ENCODE data around the gene HDHD3.

Gene HDHD3

DNA sequence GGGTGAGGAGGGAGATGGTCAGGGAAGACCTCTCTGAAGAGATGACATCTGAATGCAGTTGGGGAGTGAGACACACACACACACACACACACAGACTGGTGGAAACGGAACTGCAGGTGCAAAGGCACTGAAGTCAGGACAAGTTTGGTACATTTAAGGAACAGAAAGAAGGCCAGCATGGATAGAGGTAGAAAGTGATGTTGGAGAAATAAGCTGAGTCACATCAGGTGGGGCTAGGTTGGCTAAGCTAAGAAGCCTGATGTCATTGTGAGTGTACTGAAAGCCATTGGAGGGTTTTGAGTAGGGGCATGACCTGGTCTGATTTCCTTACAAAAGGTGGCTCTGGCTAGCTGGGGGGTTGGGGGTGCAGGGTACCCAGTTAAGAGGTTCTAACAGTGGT lies 24.4 kb downstream of the HDHD3 start:
- H3K27ac ChIP-seq, result no peak overlapping the region
- no peak for TF ChIP-seq CTCF (conservative IDR thresholded peaks at IDR 0.05)

DNA sequence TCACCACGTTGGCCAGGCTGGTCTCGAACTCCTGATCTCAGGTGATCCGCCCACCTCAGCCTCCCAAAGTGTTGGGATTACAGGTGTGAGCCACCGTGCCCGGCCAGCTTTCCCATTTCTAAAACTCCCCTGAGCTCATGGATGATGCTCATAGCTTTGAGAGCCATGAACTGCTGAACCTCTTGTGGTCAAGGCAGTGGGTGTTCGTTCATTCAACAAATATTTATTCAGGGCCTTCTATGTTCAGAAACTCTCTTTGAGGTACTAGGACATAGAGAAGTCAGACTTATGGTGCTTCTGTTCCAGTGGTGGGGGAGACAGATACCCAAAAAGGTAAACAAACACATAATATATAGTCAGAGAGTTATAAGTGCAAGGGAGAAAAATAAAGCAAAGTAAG lies 24.8 kb downstream of the HDHD3 start:
- no peak overlapping the region for H3K27ac ChIP-seq
- no peak for TF ChIP-seq CTCF (conservative IDR thresholded peaks at IDR 0.05)

DNA sequence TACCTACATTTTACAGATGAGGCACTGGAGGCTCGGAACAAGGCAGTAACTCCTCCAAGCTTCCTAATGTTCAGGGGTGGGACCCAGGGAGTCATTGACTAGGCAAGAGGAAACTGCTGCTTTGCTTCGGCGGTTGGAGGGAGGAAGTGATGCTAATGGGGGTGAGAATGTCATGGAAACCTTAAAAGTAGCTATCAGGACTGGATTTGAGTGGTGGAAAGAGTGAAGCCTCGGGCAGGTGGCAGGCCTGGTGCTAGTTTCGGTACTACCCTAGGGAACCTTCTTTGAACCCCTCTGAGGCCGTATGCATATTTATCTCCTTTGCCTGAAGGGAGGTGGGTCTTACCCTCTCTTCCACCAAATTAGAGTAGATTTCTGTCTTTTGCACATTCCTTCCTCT lies 25.8 kb downstream of the HDHD3 start:
- no peak for TF ChIP-seq CTCF (conservative IDR thresholded peaks at IDR 0.05)
- no peak overlapping the region for H3K27ac ChIP-seq

GRCh38 chr9:113350107-113350661 lies 26.6 kb downstream of the HDHD3 start:
- peak overlapping the region; percentile 68; the same call in 1 of the 2 replicates for H3K27ac ChIP-seq
- no peak for TF ChIP-seq CTCF (conservative IDR thresholded peaks at IDR 0.05)

DNA sequence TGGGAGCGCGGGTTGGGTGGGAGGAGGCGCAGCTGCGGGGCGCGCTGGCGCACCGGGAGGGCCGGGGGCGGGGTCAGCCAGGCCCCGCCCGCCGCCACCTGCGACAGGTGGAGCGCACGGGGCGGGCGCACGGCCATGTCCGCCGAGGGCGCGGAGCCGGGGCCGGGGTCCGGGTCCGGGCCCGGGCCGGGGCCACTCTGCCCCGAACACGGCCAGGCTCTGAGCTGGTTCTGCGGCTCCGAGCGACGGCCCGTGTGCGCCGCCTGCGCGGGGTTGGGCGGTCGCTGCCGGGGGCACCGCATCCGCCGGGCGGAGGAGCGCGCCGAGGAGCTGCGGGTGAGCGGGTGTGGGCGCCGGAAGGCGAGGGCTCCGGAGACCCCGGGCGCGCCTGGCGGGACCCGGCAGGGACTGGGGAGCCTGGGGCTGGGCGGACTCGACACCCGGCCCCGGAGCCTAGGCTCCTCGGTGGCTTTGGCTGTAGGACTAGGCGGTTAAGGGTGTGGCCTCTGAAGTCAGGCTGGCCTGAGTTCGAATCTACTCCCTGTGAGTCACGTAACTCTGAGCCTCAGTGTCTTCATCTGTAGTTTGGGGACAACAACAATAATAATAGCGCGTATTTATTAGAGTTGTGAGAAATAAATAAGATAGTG lies 27.2 kb downstream of the HDHD3 start, which contains the start of gene BSPRY:
TSS of gene BSPRY (plus strand) at position 97 of the 650 bp plus-strand sequence. CDS start at position 136, 39 bp downstream.
- TF ChIP-seq CTCF (conservative IDR thresholded peaks at IDR 0.05), result no peak
- peak within 1 kb of the TSS; percentile 68 for H3K27ac ChIP-seq

DNA sequence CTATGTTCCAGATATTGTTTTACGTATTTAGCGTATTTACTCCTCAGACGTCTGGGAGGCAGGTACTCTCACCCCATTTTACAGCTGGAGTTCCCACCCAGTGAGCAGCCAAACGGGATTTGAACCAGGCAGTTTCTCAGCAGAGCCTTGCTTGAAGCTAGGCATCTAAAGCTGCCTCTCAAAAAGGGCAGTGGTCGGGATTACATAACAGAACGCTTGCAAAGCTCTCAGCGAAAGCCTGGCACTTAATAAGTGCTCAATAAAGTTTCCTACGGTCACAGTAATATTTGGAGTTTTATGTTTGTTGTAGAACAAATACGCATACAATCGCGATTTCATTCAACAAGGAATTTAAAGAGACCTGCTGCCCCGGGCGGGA lies 27.7 kb downstream of the HDHD3 start:
- TF ChIP-seq CTCF (conservative IDR thresholded peaks at IDR 0.05), result no peak

DNA sequence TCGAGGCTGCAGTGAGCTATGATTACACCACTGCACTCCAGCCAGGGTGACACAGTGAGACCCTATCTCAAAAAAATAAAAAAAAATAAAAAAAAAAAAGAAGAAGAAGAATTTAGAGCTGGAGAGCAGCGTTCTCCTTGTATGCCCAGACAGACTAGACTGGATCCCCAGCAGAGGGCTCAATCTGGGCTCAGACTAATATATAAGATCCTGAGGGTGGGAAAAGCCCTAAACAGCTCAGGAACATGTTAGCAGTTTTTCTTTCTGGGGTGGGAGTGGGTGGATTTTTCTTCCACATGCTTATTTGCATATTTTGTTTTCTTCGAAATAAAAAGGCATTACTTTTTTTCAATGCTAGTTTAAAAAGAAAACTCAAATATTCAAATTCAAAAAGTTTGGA lies 28.3 kb downstream of the HDHD3 start:
- TF ChIP-seq CTCF (conservative IDR thresholded peaks at IDR 0.05), result no peak
- peak overlapping the region; percentile 68; the same call in 1 of the 2 replicates for H3K27ac ChIP-seq

More for the DNA sequence above, 27.7 kb downstream of the HDHD3 start:
- H3K27ac ChIP-seq, result peak overlapping the region; percentile 68

Data from VCaP (cell line).